K562 (cell line): ENCODE results near the gene NRCAM. TPM values are rescaled to one million over a fixed set of nuclear protein-coding genes. Genes with fewer than 3 reads are reported as not detected.

Experiments
- ATAC-seq: fragments of 200-7000 bp; cut with Tn5 transposase; 3 replicates; pipeline ENCODE4 v1.9.1; 2020; ENCODE audit warnings: moderate library complexity
- BruUV-seq: library from RNA; stranded (reverse); fragments of 400-500 nt; replicated peaks from 2 replicates; lab custom pipeline; 2021; lab: Mats Ljungman, UMichigan
- CTCF ChIA-PET: fragments of 300-600 bp; formaldehyde crosslinking; extraction: SDS; loops from one replicate; lab custom pipeline; 2021; ENCODE audit warnings: low intra/inter-chr PET ratio; lab: Yijun Ruan, JAX
- POLR2A ChIA-PET: fragments of 300-600, 350-650 bp; sonication (Branson Sonifier 250); formaldehyde crosslinking; extraction: SDS; loops from one replicate; lab custom pipeline; 2021; ENCODE audit warnings: antibody characterized with exemption, inconsistent platforms; lab: Yijun Ruan, JAX
- DNase-seq, 4 experiments: peaks; one replicate each; pipeline versions ENCODE4 v3.0.0 to v3.0.0-alpha.2; 2011 to 2018; ENCODE audit warnings: low spot score in 3 of 4, mixed read lengths in 3 of 4; ENCODE audit errors: extremely low read depth in 1 of 4
- FAIRE-seq: peaks from 2 replicates; lab custom pipeline; 2011; peaks lifted over from hg19 to GRCh38; lab: Jason Lieb, UNC
- H2AFZ ChIP-seq: 2 replicates; pipeline ENCODE4 v1.6.0; 2011; ENCODE audit warnings: low read depth, low read length, control low read depth, inconsistent platforms
- H3K27ac ChIP-seq: fragments of 200-600 bp; 3 replicates; pipeline ENCODE4 v1.8.0; 2011; ENCODE audit warnings: low read depth, mild to moderate bottlenecking, control low read depth, inconsistent platforms, low read length, moderate library complexity, mixed read lengths; ENCODE audit errors: extremely low read depth
- H3K27me3 ChIP-seq, 2 experiments: fragments of 300-600 bp in 1 of 2; 2 replicates in 1 of 2; 3 replicates in 1 of 2; pipeline versions ENCODE4 v1.6.0 to v1.8.0; 2011; ENCODE audit warnings: inconsistent platforms in 2 of 2, low read length in 2 of 2, mild to moderate bottlenecking in 1 of 2, mixed read lengths in 1 of 2, moderate library complexity in 1 of 2; ENCODE audit not compliant: control insufficient read depth in 2 of 2, insufficient read depth in 2 of 2
- H3K36me3 ChIP-seq: fragments of 300-600 bp; 3 replicates; pipeline ENCODE4 v1.8.0; 2011; ENCODE audit warnings: mild to moderate bottlenecking, low read length, inconsistent platforms; ENCODE audit not compliant: control insufficient read depth, insufficient read depth
- H3K4me1 ChIP-seq, 2 experiments: fragments of 200-600 bp in 1 of 2; replicated peaks in 1 of 2; 2 replicates in 1 of 2; 3 replicates in 1 of 2; pipeline versions ENCODE4 v1.5.1 to v1.8.0; 2011; ENCODE audit warnings: inconsistent platforms in 2 of 2, low read length in 2 of 2, mild to moderate bottlenecking in 1 of 2, mixed read lengths in 1 of 2, moderate library complexity in 1 of 2; ENCODE audit not compliant: control insufficient read depth in 2 of 2, insufficient read depth in 2 of 2
- H3K4me2 ChIP-seq: 2 replicates; pipeline ENCODE4 v1.6.1; 2011; ENCODE audit warnings: low read length, control low read depth, inconsistent platforms, mixed read lengths; ENCODE audit not compliant: insufficient read depth
- H3K4me3 ChIP-seq: fragments of 200-600 bp; sonication (generic), shearing (Covaris generic); 2 replicates; pipeline ENCODE4 v1.5.1; 2016; ENCODE audit warnings: control low read depth, inconsistent platforms
- H3K79me2 ChIP-seq: fragments of 200-600 bp; 3 replicates; pipeline ENCODE4 v1.8.0; 2011; ENCODE audit warnings: low read length, inconsistent platforms; ENCODE audit not compliant: control insufficient read depth, insufficient read depth
- H3K9ac ChIP-seq, 2 experiments: 2 replicates each; pipeline versions ENCODE4 v1.6.0 to v1.6.1; 2011; ENCODE audit warnings: low read depth in 2 of 2, low read length in 2 of 2, control low read depth in 1 of 2, inconsistent platforms in 1 of 2, mild to moderate bottlenecking in 1 of 2, mixed read lengths in 1 of 2; ENCODE audit not compliant: insufficient read depth in 1 of 2
- H3K9me1 ChIP-seq: one replicate; pipeline ENCODE4 v1.6.0; 2011; ENCODE audit warnings: inconsistent platforms, mild to moderate bottlenecking, low read length, moderate library complexity; ENCODE audit not compliant: control insufficient read depth, insufficient read depth
- H3K9me3 ChIP-seq: replicated peaks from 2 replicates; pipeline ENCODE4 v1.5.1; 2011; ENCODE audit warnings: low read depth, low read length, inconsistent platforms; ENCODE audit not compliant: control insufficient read depth, insufficient read depth
- H4K20me1 ChIP-seq: replicated peaks from 2 replicates; pipeline ENCODE4 v1.6.1; 2011; ENCODE audit warnings: low read length, inconsistent platforms, mixed read lengths; ENCODE audit not compliant: control insufficient read depth, insufficient read depth
- C11orf30 ChIP-seq: fragments of 450-650 bp; IDR thresholded peaks from 2 replicates; pipeline ENCODE4 v1.6.1; 2016; ENCODE audit warnings: low read depth, mild to moderate bottlenecking
- DACH1 ChIP-seq: fragments of 450-650 bp; IDR thresholded peaks from 2 replicates; pipeline ENCODE4 v1.6.1; 2018; ENCODE audit not compliant: partially characterized antibody
- HNRNPH1 ChIP-seq: fragments of 200-400 bp; formaldehyde crosslinking; optimal IDR thresholded peaks from 2 replicates; pipeline ENCODE3; 2017; ENCODE audit warnings: low read depth, mild to moderate bottlenecking, low read length, moderate library complexity
- JUNB ChIP-seq: fragments of 450-650 bp; formaldehyde crosslinking; conservative IDR thresholded peaks from 2 replicates; pipeline ENCODE4 v1.4.0; 2020; ENCODE audit warnings: mild to moderate bottlenecking
- KLF16 ChIP-seq: IDR thresholded peaks from 2 replicates; pipeline ENCODE4 v1.6.1; 2016; ENCODE audit warnings: antibody characterized with exemption
- MAFF ChIP-seq: IDR thresholded peaks from 2 replicates; pipeline ENCODE4 v1.6.1; 2012; ENCODE audit warnings: low read length, improper control_type of control experiment
- MAFG ChIP-seq: fragments of 450-650 bp; conservative IDR thresholded peaks from 2 replicates; pipeline ENCODE4 v1.6.1; 2016; ENCODE audit warnings: missing genetic modification characterization, missing compliant biosample characterization
- NFIC ChIP-seq: fragments of 450-650 bp; IDR thresholded peaks from 2 replicates; pipeline ENCODE4 v1.6.1; 2017; ENCODE audit warnings: mild to moderate bottlenecking, inconsistent platforms
- POLR2G ChIP-seq: fragments of 200-400 bp; formaldehyde crosslinking; IDR thresholded peaks from 2 replicates; pipeline ENCODE4 v1.6.1; 2017; ENCODE audit warnings: low read depth, mild to moderate bottlenecking, antibody characterized with exemption, low read length, moderate library complexity
- RBM39 ChIP-seq: fragments of 200-400 bp; formaldehyde crosslinking; optimal IDR thresholded peaks from 2 replicates; pipeline ENCODE3; 2018; ENCODE audit warnings: low read depth, low read length
- SMARCE1 ChIP-seq: fragments of 450-650 bp; IDR thresholded peaks from 2 replicates; pipeline ENCODE4 v1.7.1; 2016; ENCODE audit warnings: mild to moderate bottlenecking
- SRSF1 ChIP-seq: fragments of 200-400 bp; formaldehyde crosslinking; IDR thresholded peaks from 2 replicates; pipeline ENCODE4 v1.6.1; 2017; ENCODE audit warnings: mild to moderate bottlenecking, low read depth, low read length, moderate library complexity
- TEAD1 ChIP-seq, 2 experiments: fragments of 450-650 bp in 1 of 2; sonication (generic) in 1 of 2; formaldehyde crosslinking; IDR thresholded peaks; 2 replicates each; pipeline versions ENCODE4 v1.4.0 to v1.8.0; 2020 to 2022; ENCODE audit warnings: mild to moderate bottlenecking in 2 of 2, missing genetic modification reagents in 1 of 2
- THRAP3 ChIP-seq: fragments of 450-650 bp; IDR thresholded peaks from 2 replicates; pipeline ENCODE4 v1.6.1; 2016; ENCODE audit warnings: mild to moderate bottlenecking, inconsistent platforms, borderline replicate concordance
- ZBTB1 ChIP-seq: sonication (generic); formaldehyde crosslinking; IDR thresholded peaks from 2 replicates; pipeline ENCODE4 v1.8.1; 2023; ENCODE audit warnings: missing genetic modification reagents, low read depth, mild to moderate bottlenecking, borderline replicate concordance
- ZFP36 ChIP-seq: fragments of 150-350 bp; IDR thresholded peaks from 2 replicates; pipeline ENCODE4 v1.6.1; 2018; ENCODE audit warnings: low read length, low read depth; ENCODE audit not compliant: partially characterized antibody
- ZNF316 ChIP-seq: fragments of 450-650 bp; IDR thresholded peaks from 2 replicates; pipeline ENCODE4 v1.6.1; 2016
- ZNF57 ChIP-seq: fragments of 450-650 bp; formaldehyde crosslinking; IDR thresholded peaks from 2 replicates; pipeline ENCODE4 v1.4.0; 2020; ENCODE audit warnings: mild to moderate bottlenecking, moderate library complexity
- ZNF785 ChIP-seq: fragments of 250-450 bp; sonication (Bioruptor Pico); IDR thresholded peaks from 2 replicates; pipeline ENCODE4 v1.4.0; 2020; ENCODE audit warnings: mild to moderate bottlenecking
- ZNF830 ChIP-seq: fragments of 250-450 bp; sonication (Bioruptor Pico); IDR thresholded peaks from 2 replicates; pipeline ENCODE4 v1.5.0; 2021; ENCODE audit warnings: mild to moderate bottlenecking
- ZSCAN29 ChIP-seq: fragments of 450-650 bp; IDR thresholded peaks from 2 replicates; pipeline ENCODE4 v1.6.1; 2017
- WGBS: fragments of 100-300 bp; shearing (Covaris generic); methylation state at CpG from one replicate; pipeline ENCODE4 v1.1.6; 2016; ENCODE audit warnings: low coverage, mixed read lengths; ENCODE audit not compliant: insufficient coverage; ENCODE audit errors: missing lambda C conversion rate; 5-methylcytosine and 5-hydroxymethylcytosine counted together
- in situ Hi-C: fragments of 300-500 bp; cut with MboI; formaldehyde crosslinking; loops from 4 replicates; pipeline ENCODE4 v1.15.0; 2018; ENCODE audit warnings: inconsistent platforms, mixed read lengths
- intact Hi-C: fragments of 100-400 bp; cut with micrococcal nuclease; formaldehyde crosslinking; loops from 2 replicates; pipeline ENCODE4 v1.14.2; 2022
- polyA plus RNA-seq, 8 experiments: library from polyadenylated mRNA; depleted of rRNA in 4 of 8; stranded (reverse) in 5 of 8; unstranded in 3 of 8; fragments of >200 nt; fragmentation: Nextera tagmentation in 2 of 8; fragmentation: Illumina TruSeq in 1 of 8; extraction: Ambion mirVana in 2 of 8; extraction: Trizol in 1 of 8; gene quantifications; 2 replicates each; pipeline versions ENCODE4 v1.2.1 to v1.2.3, GENCODE V29; 2011 to 2014; ENCODE audit warnings: inconsistent platforms in 1 of 8, missing spikeins in 1 of 8
- total RNA-seq, 7 experiments: library from RNA; depleted of rRNA in 6 of 7; stranded (reverse); fragments of >200 nt in 6 of 7; fragmentation: Illumina TruSeq in 2 of 7; extraction: Trizol in 2 of 7; gene quantifications; 2 replicates each; pipeline versions ENCODE4 v1.2.1 to v1.2.3, GENCODE V29; 2011 to 2021; ENCODE audit warnings: low replicate concordance in 1 of 7
- TF ChIP-seq, protein P1 (sequence below): fragments of 450-650 bp; formaldehyde crosslinking; IDR thresholded peaks from 2 replicates; pipeline ENCODE4 v1.4.0; 2020; ENCODE audit warnings: mild to moderate bottlenecking, moderate library complexity

NRCAM gene
- total and polyA plus RNA-seq, 9 of the 15 experiments (the other 6 are each of a cell fraction or from before 2014, with no cell fraction given): 0.03 to 0.54 (median 0.12) TPM; not detected in 1

DNA sequence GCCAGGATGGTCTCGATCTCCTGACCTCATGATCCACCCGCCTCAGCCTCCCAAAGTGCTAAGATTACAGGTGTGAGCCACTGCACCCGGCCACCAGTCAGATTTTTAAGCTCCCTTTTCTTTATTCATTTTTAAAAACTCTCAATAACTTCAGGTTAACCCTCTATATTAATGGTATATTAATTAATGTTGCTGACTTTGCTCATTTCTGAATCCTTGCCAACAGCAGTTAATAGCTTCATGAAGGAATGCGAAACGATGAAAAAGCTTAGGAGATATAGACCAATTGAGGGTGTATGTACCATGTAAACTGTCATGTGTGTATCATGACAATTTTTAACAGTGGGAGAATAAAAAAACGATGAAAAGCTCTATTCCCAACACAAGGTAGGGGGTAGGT lies 42.2 kb upstream of the NRCAM start:
- ChIA-PET CTCF (interaction anchor here (0.7 to 3.2 kb wide), 2 partner anchors 114 to 317 kb away, joined by 4 to 29 read pairs; no protein-coding TSS in a partner anchor), POLR2A (interaction anchor here (0.6 to 1.4 kb wide), 2 partner anchors 19 to 28 kb away, joined by 3 read pairs; no protein-coding TSS in a partner anchor)
- FAIRE-seq: no peak
- no peaks in the 10 kb centered on the region for H3K4me1 ChIP-seq
- TF ChIP-seq HNRNPH1: no peak
- TF ChIP-seq MAFG (tag): peak; percentile 38
- TF ChIP-seq SMARCE1: no peak
- TF ChIP-seq THRAP3: no peak
- no peak for TF ChIP-seq SRSF1
- no peak for TF ChIP-seq RBM39
- TF ChIP-seq JUNB (CRISPR knock-in tag): no peak
- TF ChIP-seq TEAD1 (CRISPR knock-in tag; IDR thresholded peaks at IDR 0.05): no peak
- no peak for TF ChIP-seq KLF16
- no peak for TF ChIP-seq NFIC
- no peak for TF ChIP-seq ZFP36
- no peak for TF ChIP-seq DACH1
- peak; percentile 55; the same call in 1 of the 2 replicates for TF ChIP-seq MAFF
- no peak for TF ChIP-seq ZSCAN29
- peak; percentile 49; the same call in 1 of the 2 replicates for TF ChIP-seq C11orf30
- TF ChIP-seq ZBTB1: no peak
- TF ChIP-seq, protein P1, sequence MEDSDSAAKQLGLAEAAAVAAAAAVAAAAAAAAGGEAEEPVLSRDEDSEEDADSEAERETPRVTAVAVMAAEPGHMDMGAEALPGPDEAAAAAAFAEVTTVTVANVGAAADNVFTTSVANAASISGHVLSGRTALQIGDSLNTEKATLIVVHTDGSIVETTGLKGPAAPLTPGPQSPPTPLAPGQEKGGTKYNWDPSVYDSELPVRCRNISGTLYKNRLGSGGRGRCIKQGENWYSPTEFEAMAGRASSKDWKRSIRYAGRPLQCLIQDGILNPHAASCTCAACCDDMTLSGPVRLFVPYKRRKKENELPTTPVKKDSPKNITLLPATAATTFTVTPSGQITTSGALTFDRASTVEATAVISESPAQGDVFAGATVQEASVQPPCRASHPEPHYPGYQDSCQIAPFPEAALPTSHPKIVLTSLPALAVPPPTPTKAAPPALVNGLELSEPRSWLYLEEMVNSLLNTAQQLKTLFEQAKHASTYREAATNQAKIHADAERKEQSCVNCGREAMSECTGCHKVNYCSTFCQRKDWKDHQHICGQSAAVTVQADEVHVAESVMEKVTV (CRISPR knock-in tag): no peak
- no peak for TF ChIP-seq ZNF830 (CRISPR knock-in tag)
- no peak for TF ChIP-seq ZNF785 (CRISPR knock-in tag)
- no peak for TF ChIP-seq POLR2G
- TF ChIP-seq ZNF57 (CRISPR knock-in tag): no peak
- TF ChIP-seq ZNF316: peak; percentile 72
- TF ChIP-seq, all 486 proteins: peak for 4
- no peaks in the 10 kb centered on the region for H3K79me2 ChIP-seq
- no peak overlapping the region for H3K9ac ChIP-seq
- no peak overlapping the region for H3K4me2 ChIP-seq
- ATAC-seq (no peak), DNase-seq (no peak)
- intact Hi-C loops (loop anchor here (10.0 kb wide), 1 partner anchor 114 kb away; no protein-coding TSS in a partner anchor), in situ Hi-C loops (no loop called here)
- WGBS: 47% methylated on average over 5 of the region's 6 CpGs
- H4K20me1 ChIP-seq: no peaks in the 10 kb centered on the region
- H3K36me3 ChIP-seq: peaks cover 10% of the 10 kb centered on the region; the same call in 2 of the 3 replicates
- H3K9me3 ChIP-seq: no peaks in the 10 kb centered on the region
- no peak overlapping the region for H3K27ac ChIP-seq
- no peak overlapping the region for H2AFZ ChIP-seq
- BruUV-seq: no TSS peak
- no peaks in the 10 kb centered on the region for H3K27me3 ChIP-seq
- no peak overlapping the region for H3K4me3 ChIP-seq
- no peaks in the 10 kb centered on the region for H3K9me1 ChIP-seq
